ENCODE results near the gene KRT13.
A peak's percentile ranks its signal among the peaks of the same experiment; 100 is the strongest.

KRT13 gene

GRCh38 chr17:41522301-41523224 lies 17.2 kb upstream of the KRT13 start:
- in situ Hi-C loops (cut with HindIII; ENCODE audit: low pct_unique_long_range_greater_than_20kb, low sequenced_read_pairs), result no loop called here
- peak; percentile 70; the same call in 1 of the 2 replicates for TF ChIP-seq JUND (IDR thresholded peaks at IDR 0.05; ENCODE audit: low read depth)
- DNase-seq (ENCODE audit: low read depth in 1 of 2, low spot score in 1 of 2), result peak in 1 of 2 experiments; percentile 98

DNA sequence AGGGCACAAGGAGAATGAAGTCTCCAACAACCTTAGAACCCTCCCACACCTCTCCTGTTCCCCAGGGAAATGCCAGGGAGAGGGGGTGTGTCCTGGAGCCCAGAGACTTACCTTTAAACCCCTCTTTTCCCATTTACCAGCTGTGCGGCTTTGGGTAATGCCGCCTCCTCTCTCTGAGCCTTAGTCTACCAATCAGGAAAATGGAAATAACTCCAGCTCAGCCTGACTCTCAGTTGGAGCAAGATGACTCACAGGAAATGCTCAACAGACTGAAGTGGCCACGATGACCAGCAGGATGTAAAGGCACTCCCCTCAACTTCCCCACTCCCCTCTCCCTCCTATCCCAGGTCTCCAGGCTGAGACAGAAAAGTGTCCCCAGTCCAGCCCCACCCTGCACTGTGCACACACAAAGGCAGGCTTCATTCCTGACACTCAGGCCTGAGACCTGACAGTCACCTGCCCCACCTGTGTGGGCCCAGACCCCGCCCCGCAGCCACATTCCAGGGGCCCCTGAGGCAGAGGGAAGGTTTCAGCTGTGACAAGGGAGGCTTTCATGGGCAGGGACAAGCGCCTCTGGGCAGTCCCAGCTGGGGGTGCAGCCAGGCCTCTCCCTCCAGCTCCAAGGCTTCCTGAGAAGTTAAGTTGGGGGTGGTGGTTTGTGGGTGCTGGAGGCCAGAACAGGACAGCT lies 16.3 kb upstream of the KRT13 start:
- in situ Hi-C loops (cut with HindIII; ENCODE audit: low pct_unique_long_range_greater_than_20kb, low sequenced_read_pairs), result no loop called here
- no peak for DNase-seq (ENCODE audit: low read depth in 1 of 2, low spot score in 1 of 2)
- no peak; the same call in 1 of the 2 replicates for TF ChIP-seq JUND (IDR thresholded peaks at IDR 0.05; ENCODE audit: low read depth)

GRCh38 chr17:41520821-41521521 lies 15.6 kb upstream of the KRT13 start:
- DNase-seq (ENCODE audit: low read depth in 1 of 2, low spot score in 1 of 2), result no peak
- in situ Hi-C loops (cut with HindIII; ENCODE audit: low pct_unique_long_range_greater_than_20kb, low sequenced_read_pairs), result no loop called here
- TF ChIP-seq JUND (IDR thresholded peaks at IDR 0.05; ENCODE audit: low read depth), result no peak

- TF ChIP-seq JUND (IDR thresholded peaks at IDR 0.05; ENCODE audit: low read depth), result 0 out of 2 replicates have a peak, but pooled peaks have one; percentile 62
- peak in 1 of 2 experiments; percentile 92 for DNase-seq (ENCODE audit: low read depth in 1 of 2, low spot score in 1 of 2)
- in situ Hi-C loops (cut with HindIII; ENCODE audit: low pct_unique_long_range_greater_than_20kb, low sequenced_read_pairs), result no loop called here
These were observed 14.3 kb upstream of the KRT13 start for GRCh38 chr17:41519501-41520224.

DNA sequence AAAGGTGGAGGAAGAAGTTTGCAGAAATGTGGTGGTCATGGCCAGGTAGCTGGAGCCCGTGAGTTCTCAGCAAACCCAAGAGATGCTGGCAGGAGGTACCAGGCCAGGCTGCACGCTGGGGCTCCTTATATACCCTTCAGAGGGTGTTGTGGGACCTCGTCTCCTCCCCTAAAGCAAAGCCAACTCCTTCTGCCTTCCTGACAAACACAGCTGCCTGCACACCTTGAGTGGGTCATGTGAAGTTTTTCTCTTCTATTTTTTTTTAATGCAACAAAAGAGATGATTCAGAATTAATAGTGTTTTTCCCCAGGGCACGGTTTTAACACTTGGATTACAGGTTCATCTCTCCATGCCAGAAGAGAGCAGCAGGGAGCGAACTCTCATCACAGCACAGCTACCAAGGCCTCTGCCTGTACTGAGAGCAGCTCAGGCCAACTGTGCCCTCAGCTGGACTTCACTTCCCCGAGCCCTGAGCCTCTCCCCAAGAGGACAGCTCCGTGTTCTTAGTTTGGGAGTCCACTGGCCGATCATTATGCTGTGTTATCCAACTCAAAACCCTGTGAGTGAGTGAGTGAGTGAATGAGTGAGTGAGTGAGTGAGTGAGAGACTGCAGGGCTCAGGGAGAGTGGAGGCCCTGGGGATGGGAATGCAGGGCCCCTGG lies 13.5 kb upstream of the KRT13 start, which contains the start of gene KRT15:
Gene KRT15 (minus strand): TSS at position 102 of the 661 bp plus-strand sequence. CDS start 63 bp downstream, at position 39.
- peak in 1 of 2 experiments; percentile 83 for DNase-seq (ENCODE audit: low read depth in 1 of 2, low spot score in 1 of 2)
- in situ Hi-C loops (cut with HindIII; ENCODE audit: low pct_unique_long_range_greater_than_20kb, low sequenced_read_pairs), result no loop called here

DNA sequence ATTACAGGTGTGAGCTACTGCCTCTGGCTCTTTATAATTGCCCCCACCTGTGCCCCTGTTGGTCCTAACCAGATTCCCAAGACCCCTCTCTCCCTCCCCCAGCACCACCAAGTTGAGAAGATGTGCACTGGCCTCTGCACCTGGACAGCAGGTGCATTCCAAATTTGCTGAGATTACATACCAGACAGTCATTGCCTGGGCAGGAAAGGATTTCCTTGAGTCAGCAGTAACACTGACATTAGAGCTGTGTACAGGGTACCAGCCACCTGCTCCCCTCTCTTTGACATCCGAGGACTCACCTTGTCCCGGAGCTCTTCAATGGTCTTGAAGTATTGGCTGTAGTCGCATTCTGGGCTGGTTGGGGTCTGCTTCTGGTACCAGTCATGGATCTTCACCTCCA lies 12.6 kb upstream of the KRT13 start:
- no peak for TF ChIP-seq JUND (IDR thresholded peaks at IDR 0.05; ENCODE audit: low read depth)
- peak in 1 of 2 experiments; percentile 51 for DNase-seq (ENCODE audit: low read depth in 1 of 2, low spot score in 1 of 2)
- in situ Hi-C loops (cut with HindIII; ENCODE audit: low pct_unique_long_range_greater_than_20kb, low sequenced_read_pairs), result no loop called here

More for the DNA sequence above, 13.5 kb upstream of the KRT13 start, which contains the start of gene KRT15:
- TF ChIP-seq JUND (IDR thresholded peaks at IDR 0.05; ENCODE audit: low read depth), result peak; percentile 25; the same call in 1 of the 2 replicates

DNA sequence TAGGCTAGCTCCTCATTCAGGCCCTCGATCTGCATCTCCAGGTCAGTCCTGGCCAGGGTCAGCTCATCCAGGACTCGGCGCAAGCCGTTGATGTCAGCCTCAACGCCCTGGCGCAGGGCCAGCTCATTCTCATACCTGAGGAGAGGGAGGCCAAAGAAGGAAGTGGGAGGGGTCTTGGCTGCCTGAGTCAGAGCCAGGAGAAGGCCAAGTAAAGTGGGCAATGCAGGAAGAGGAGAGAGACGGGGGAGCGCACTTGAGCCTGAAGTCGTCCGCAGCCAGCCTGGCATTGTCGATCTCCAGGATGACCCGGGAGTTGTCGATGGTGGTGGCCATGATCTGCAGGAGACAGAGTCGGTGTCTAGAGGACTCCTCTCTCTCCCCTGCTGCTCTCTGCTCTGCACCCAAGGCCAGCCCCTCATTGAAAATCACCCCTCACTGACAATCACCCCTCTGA lies 11.4 kb upstream of the KRT13 start:
- no peak for DNase-seq (ENCODE audit: low read depth in 1 of 2, low spot score in 1 of 2)
- no peak for TF ChIP-seq JUND (IDR thresholded peaks at IDR 0.05; ENCODE audit: low read depth)
- in situ Hi-C loops (cut with HindIII; ENCODE audit: low pct_unique_long_range_greater_than_20kb, low sequenced_read_pairs), result no loop called here

GRCh38 chr17:41516147-41516829 lies 10.9 kb upstream of the KRT13 start:
- in situ Hi-C loops (cut with HindIII; ENCODE audit: low pct_unique_long_range_greater_than_20kb, low sequenced_read_pairs), result no loop called here
- no peak for TF ChIP-seq JUND (IDR thresholded peaks at IDR 0.05; ENCODE audit: low read depth)
- DNase-seq (ENCODE audit: low read depth in 1 of 2, low spot score in 1 of 2), result no peak

DNA sequence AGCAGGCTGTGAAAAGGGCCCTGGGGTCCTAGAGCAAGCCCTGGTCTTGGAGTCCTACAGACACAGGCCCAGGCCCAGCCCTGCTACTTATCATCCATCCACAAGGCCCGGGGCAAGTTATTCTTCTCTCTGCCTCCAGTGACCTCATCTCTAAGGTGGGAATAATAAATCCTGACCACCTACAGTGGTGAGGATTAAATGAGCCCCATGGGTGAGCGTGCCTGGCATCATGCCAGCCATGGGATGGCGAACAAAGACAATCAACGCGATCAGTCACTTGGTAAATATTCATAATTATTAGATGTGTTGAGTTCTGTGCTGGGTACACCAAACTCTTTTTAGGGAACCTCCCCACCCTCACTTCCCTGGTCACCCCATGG lies 7.7 kb upstream of the KRT13 start:
- peak in 1 of 2 experiments; percentile 50 for DNase-seq (ENCODE audit: low read depth in 1 of 2, low spot score in 1 of 2)
- no peak for TF ChIP-seq JUND (IDR thresholded peaks at IDR 0.05; ENCODE audit: low read depth)
- in situ Hi-C loops (cut with HindIII; ENCODE audit: low pct_unique_long_range_greater_than_20kb, low sequenced_read_pairs), result no loop called here

- DNase-seq (ENCODE audit: low read depth in 1 of 2, low spot score in 1 of 2), result peak in 1 of 2 experiments; percentile 52
- no peak for TF ChIP-seq JUND (IDR thresholded peaks at IDR 0.05; ENCODE audit: low read depth)
- in situ Hi-C loops (cut with HindIII; ENCODE audit: low pct_unique_long_range_greater_than_20kb, low sequenced_read_pairs), result no loop called here
These were observed 7.2 kb upstream of the KRT13 start for GRCh38 chr17:41512546-41513167.

Measured in T47D (cell line).